HEK293 (cell line): Measurements from ENCODE around the gene TCF7L2.

Experiments
- CTCF ChIA-PET: fragments of 350-600 bp; formaldehyde crosslinking; extraction: SDS; loops from one replicate; lab custom pipeline; 2021; ENCODE audit warnings: antibody characterized with exemption; lab: Yijun Ruan, JAX
- POLR2A ChIA-PET: fragments of 300-600 bp; formaldehyde crosslinking; extraction: SDS; loops from one replicate; lab custom pipeline; 2020; ENCODE audit warnings: antibody characterized with exemption, inconsistent platforms; lab: Yijun Ruan, JAX
- H3K27ac ChIP-seq: fragments of 200-500 bp; sonication (Bioruptor generic); 2 replicates; pipeline ENCODE4 v1.5.1; 2014; ENCODE audit warnings: low read depth, low read length, control low read depth, inconsistent platforms; ENCODE audit errors: extremely low read depth
- H3K36me3 ChIP-seq, 2 experiments: fragments of 200-500 bp in 1 of 2; sonication (Bioruptor generic) in 1 of 2; 1 replicate in 1 of 2; 2 replicates in 1 of 2; pipeline ENCODE4 v1.5.1; 2014 to 2017; ENCODE audit warnings: inconsistent platforms in 2 of 2, low read length in 2 of 2; ENCODE audit not compliant: control insufficient read depth in 2 of 2, insufficient read depth in 1 of 2
- H3K4me1 ChIP-seq: fragments of 200-500 bp; sonication (Bioruptor generic); 2 replicates; pipeline ENCODE4 v1.5.1; 2014; ENCODE audit warnings: mild to moderate bottlenecking, low read length, inconsistent platforms; ENCODE audit not compliant: control insufficient read depth, insufficient read depth
- H3K4me3 ChIP-seq: 2 replicates; pipeline ENCODE4 v1.5.1; 2011; ENCODE audit warnings: low read depth, mild to moderate bottlenecking, control low read depth, low read length, moderate library complexity
- H3K9me3 ChIP-seq: fragments of 200-500 bp; sonication (Bioruptor generic); 2 replicates; pipeline ENCODE4 v1.5.1; 2014; ENCODE audit warnings: low read depth, low read length, inconsistent platforms; ENCODE audit not compliant: control insufficient read depth, insufficient read depth
- BCL11A ChIP-seq: fragments of 450-650 bp; formaldehyde crosslinking; IDR thresholded peaks from 2 replicates; pipeline ENCODE4 v1.5.1; 2016; ENCODE audit warnings: low read depth, missing biosample characterization, missing genetic modification characterization
- GLIS1 ChIP-seq: fragments of 450-650 bp; formaldehyde crosslinking; IDR thresholded peaks from 2 replicates; pipeline ENCODE4 v1.5.1; 2016; ENCODE audit warnings: missing biosample characterization, missing genetic modification characterization
- HOXA7 ChIP-seq: sonication (generic); formaldehyde crosslinking; IDR thresholded peaks from 2 replicates; pipeline ENCODE4 v1.8.1; 2022; ENCODE audit warnings: missing genetic modification reagents, borderline replicate concordance
- PRDM2 ChIP-seq: fragments of 450-650 bp; formaldehyde crosslinking; IDR thresholded peaks from 2 replicates; pipeline ENCODE4 v1.5.1; 2016; ENCODE audit warnings: missing biosample characterization, missing genetic modification characterization, borderline replicate concordance
- REPIN1 ChIP-seq: fragments of 450-650 bp; formaldehyde crosslinking; IDR thresholded peaks from 2 replicates; pipeline ENCODE4 v1.5.1; 2017; ENCODE audit warnings: missing biosample characterization, missing genetic modification characterization, low read depth
- SCRT2 ChIP-seq: fragments of 450-650 bp; formaldehyde crosslinking; IDR thresholded peaks from 2 replicates; pipeline ENCODE4 v1.5.1; 2016; ENCODE audit warnings: missing biosample characterization, missing genetic modification characterization
- ZBTB11 ChIP-seq: fragments of 450-650 bp; formaldehyde crosslinking; conservative IDR thresholded peaks from 2 replicates; pipeline ENCODE4 v1.5.1; 2016; ENCODE audit warnings: low read depth, missing biosample characterization, missing genetic modification characterization
- ZBTB17 ChIP-seq: fragments of 450-650 bp; formaldehyde crosslinking; IDR thresholded peaks from 2 replicates; pipeline ENCODE4 v1.5.1; 2016; ENCODE audit warnings: missing biosample characterization, missing genetic modification characterization
- ZIC2 ChIP-seq: fragments of 450-650 bp; formaldehyde crosslinking; IDR thresholded peaks from 2 replicates; pipeline ENCODE4 v1.5.1; 2016; ENCODE audit warnings: missing biosample characterization, missing genetic modification characterization
- ZNF19 ChIP-seq: fragments of 450-650 bp; formaldehyde crosslinking; IDR thresholded peaks from 2 replicates; pipeline ENCODE4; 2016; ENCODE audit warnings: missing biosample characterization, missing genetic modification characterization, low read depth
- ZNF335 ChIP-seq: fragments of 450-650 bp; formaldehyde crosslinking; conservative IDR thresholded peaks from 2 replicates; pipeline ENCODE4 v1.5.1; 2016; ENCODE audit warnings: missing biosample characterization, missing genetic modification characterization
- ZNF341 ChIP-seq: fragments of 450-650 bp; formaldehyde crosslinking; IDR thresholded peaks from 2 replicates; pipeline ENCODE4; 2016; ENCODE audit warnings: low read depth, missing biosample characterization, missing genetic modification characterization
- ZNF362 ChIP-seq: fragments of 450-650 bp; formaldehyde crosslinking; IDR thresholded peaks from 2 replicates; pipeline ENCODE4 v1.5.1; 2016; ENCODE audit warnings: missing biosample characterization, missing genetic modification characterization
- ZNF366 ChIP-seq: fragments of 450-650 bp; formaldehyde crosslinking; conservative IDR thresholded peaks from 2 replicates; pipeline ENCODE4 v1.5.1; 2016; ENCODE audit warnings: missing biosample characterization, missing genetic modification characterization
- ZNF394 ChIP-seq: fragments of 450-650 bp; formaldehyde crosslinking; IDR thresholded peaks from 2 replicates; pipeline ENCODE4 v1.5.1; 2016; ENCODE audit warnings: missing biosample characterization, missing genetic modification characterization, mild to moderate bottlenecking, moderate library complexity, borderline replicate concordance
- ZNF626 ChIP-seq: fragments of 450-650 bp; sonication (Bioruptor Pico); formaldehyde crosslinking; IDR thresholded peaks from 2 replicates; pipeline ENCODE4 v1.5.1; 2018; ENCODE audit warnings: missing biosample characterization, missing genetic modification characterization, inconsistent platforms
- ZNF654 ChIP-seq: fragments of 450-650 bp; formaldehyde crosslinking; IDR thresholded peaks from 2 replicates; pipeline ENCODE4 v1.5.1; 2016; ENCODE audit warnings: low read depth, missing biosample characterization, missing genetic modification characterization
- ZNF791 ChIP-seq: fragments of 450-650 bp; formaldehyde crosslinking; IDR thresholded peaks from 2 replicates; pipeline ENCODE4 v1.5.1; 2016; ENCODE audit warnings: missing biosample characterization, missing genetic modification characterization
- ZNF830 ChIP-seq: fragments of 450-650 bp; IDR thresholded peaks from 2 replicates; pipeline ENCODE4 v1.5.0; 2018; ENCODE audit warnings: missing biosample characterization, missing genetic modification characterization, low read depth, mild to moderate bottlenecking, moderate library complexity
- ZSCAN30 ChIP-seq: fragments of 450-650 bp; IDR thresholded peaks from 2 replicates; pipeline ENCODE4 v1.5.1; 2018; ENCODE audit warnings: missing biosample characterization, mild to moderate bottlenecking, missing genetic modification characterization, moderate library complexity
- ZSCAN4 ChIP-seq: fragments of 450-650 bp; formaldehyde crosslinking; IDR thresholded peaks from 2 replicates; pipeline ENCODE4 v1.5.1; 2017; ENCODE audit warnings: missing biosample characterization, missing genetic modification characterization

Gene TCF7L2

GRCh38 chr10:113182154-113182553, 232.1 kb downstream of the TCF7L2 start:
- no peak overlapping the region for H3K4me3 ChIP-seq
- no peaks in the 10 kb centered on the region for H3K9me3 ChIP-seq
- H3K36me3 ChIP-seq, result no peaks in the 10 kb centered on the region
- no peak overlapping the region for H3K27ac ChIP-seq
- TF ChIP-seq ZNF791, result no peak
- TF ChIP-seq ZNF341 (tag by site-specific recombination), result no peak
- no peak for TF ChIP-seq REPIN1 (tag by site-specific recombination)
- no peak for TF ChIP-seq ZNF394 (tag by site-specific recombination)
- TF ChIP-seq ZNF362 (tag by site-specific recombination), result no peak
- TF ChIP-seq ZNF366 (tag by site-specific recombination), result no peak
- TF ChIP-seq ZNF626 (tag by site-specific recombination), result no peak
- H3K4me1 ChIP-seq, result no peaks in the 10 kb centered on the region
- CTCF ChIA-PET, result no interaction called here
- POLR2A ChIA-PET, result no interaction called here

- H3K4me3 ChIP-seq, result no peak overlapping the region
- TF ChIP-seq GLIS1 (no peak), ZIC2 (tag by site-specific recombination) (no peak), ZNF335 (tag by site-specific recombination) (no peak), BCL11A (no peak), ZNF19 (tag by site-specific recombination) (no peak), SCRT2 (tag by site-specific recombination) (no peak), ZNF830 (tag by site-specific recombination) (no peak), ZSCAN30 (tag by site-specific recombination) (no peak), ZNF654 (no peak), ZBTB17 (tag by site-specific recombination) (no peak), HOXA7 (CRISPR knock-in tag) (no peak), ZBTB11 (no peak), PRDM2 (tag by site-specific recombination) (no peak), ZSCAN4 (tag by site-specific recombination) (no peak)
- no peaks in the 10 kb centered on the region for H3K9me3 ChIP-seq
- no peaks in the 10 kb centered on the region for H3K36me3 ChIP-seq
- H3K27ac ChIP-seq, result no peak overlapping the region
- ChIA-PET POLR2A (no interaction called here), CTCF (interaction anchor here (1.0 kb wide), 1 partner anchor 36 kb away, joined by 3 read pairs; no protein-coding TSS in a partner anchor)
- no peaks in the 10 kb centered on the region for H3K4me1 ChIP-seq
These were observed 233.5 kb downstream of the TCF7L2 start for GRCh38 chr10:113183573-113183972.
